GM18498 (cell line): ENCODE data around the gene B3GNT7.
"Not testable (repeated sequence)": the region's sequence is repeated elsewhere in the genome, so short reads cannot be mapped to it uniquely, and the experiment has no call there.

ENCODE experiments used
- ATAC-seq: cut with Tn5 transposase; IDR thresholded peaks from one replicate; pipeline ENCODE4 v1.9.1; 2021; ENCODE audit warnings: mild to moderate bottlenecking, moderate library complexity; ENCODE audit not compliant: unreplicated experiment

B3GNT7 gene

GRCh38 chr2:231423176-231423575, 27.7 kb downstream of the B3GNT7 start:
- ATAC-seq = no peak

GRCh38 chr2:231425291-231425810, 29.8 kb downstream of the B3GNT7 start:
- no peak for ATAC-seq

- no peak for ATAC-seq
Observed at GRCh38 chr2:231425811-231426703, 30.5 kb downstream of the B3GNT7 start.

- ATAC-seq = no peak
Observed at GRCh38 chr2:231427116-231427515, 31.6 kb downstream of the B3GNT7 start.

- ATAC-seq = no peak
Observed at GRCh38 chr2:231429152-231429551, 33.6 kb downstream of the B3GNT7 start.

GRCh38 chr2:231429901-231430300, 34.4 kb downstream of the B3GNT7 start:
- ATAC-seq = no peak

- not testable (repeated sequence) for ATAC-seq
Observed at GRCh38 chr2:231430437-231430836, 34.9 kb downstream of the B3GNT7 start.

GRCh38 chr2:231431606-231432005, 36.1 kb downstream of the B3GNT7 start:
- no peak for ATAC-seq

- no peak for ATAC-seq
Observed at GRCh38 chr2:231433990-231434389, 38.5 kb downstream of the B3GNT7 start.

GRCh38 chr2:231436957-231437356, 41.4 kb downstream of the B3GNT7 start:
- ATAC-seq = no peak

GRCh38 chr2:231449503-231450054, 54.1 kb downstream of the B3GNT7 start:
- ATAC-seq = no peak

GRCh38 chr2:231450548-231450989, 55.1 kb downstream of the B3GNT7 start:
- ATAC-seq = no peak
